ENCODE results near the gene KATNB1. TPM values are rescaled to one million over a fixed set of nuclear protein-coding genes. Genes with fewer than 3 reads are reported as not detected.

Gene KATNB1
- total and polyA plus RNA-seq, 2 of the 8 experiments (the other 6 are each of a cell fraction or from before 2014, with no cell fraction given): 50.2 to 60.4 TPM

DNA sequence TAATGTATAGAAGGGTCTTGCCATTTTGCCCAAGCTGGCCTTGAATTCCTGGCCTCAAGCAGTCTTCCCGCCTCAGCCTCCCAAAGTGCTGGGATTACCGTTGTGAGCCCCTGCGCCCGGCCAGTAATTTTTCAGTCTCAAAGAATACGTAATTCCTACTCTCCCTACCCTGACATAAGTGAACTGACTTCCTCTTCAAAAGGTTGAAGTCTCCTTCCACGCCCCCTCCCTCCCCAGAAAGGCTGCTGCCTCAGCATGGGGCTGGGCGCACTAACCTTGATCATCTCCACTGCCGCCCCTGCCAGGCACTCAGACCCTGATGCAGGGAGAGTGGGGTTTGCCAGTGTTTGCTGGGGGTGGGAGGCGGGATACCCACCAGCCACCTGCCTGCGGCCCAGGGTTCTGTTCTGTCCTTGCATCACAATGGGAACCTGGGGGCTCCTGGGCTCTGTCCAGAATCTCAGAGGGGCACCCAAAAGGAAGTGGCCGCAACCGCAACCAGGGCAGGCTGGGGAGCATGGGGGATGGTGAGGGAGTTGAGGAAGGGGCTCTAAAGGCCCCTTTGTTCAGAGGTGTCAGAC, 39.2 kb downstream of the KATNB1 start (continued):
- TF ChIP-seq, protein P1, sequence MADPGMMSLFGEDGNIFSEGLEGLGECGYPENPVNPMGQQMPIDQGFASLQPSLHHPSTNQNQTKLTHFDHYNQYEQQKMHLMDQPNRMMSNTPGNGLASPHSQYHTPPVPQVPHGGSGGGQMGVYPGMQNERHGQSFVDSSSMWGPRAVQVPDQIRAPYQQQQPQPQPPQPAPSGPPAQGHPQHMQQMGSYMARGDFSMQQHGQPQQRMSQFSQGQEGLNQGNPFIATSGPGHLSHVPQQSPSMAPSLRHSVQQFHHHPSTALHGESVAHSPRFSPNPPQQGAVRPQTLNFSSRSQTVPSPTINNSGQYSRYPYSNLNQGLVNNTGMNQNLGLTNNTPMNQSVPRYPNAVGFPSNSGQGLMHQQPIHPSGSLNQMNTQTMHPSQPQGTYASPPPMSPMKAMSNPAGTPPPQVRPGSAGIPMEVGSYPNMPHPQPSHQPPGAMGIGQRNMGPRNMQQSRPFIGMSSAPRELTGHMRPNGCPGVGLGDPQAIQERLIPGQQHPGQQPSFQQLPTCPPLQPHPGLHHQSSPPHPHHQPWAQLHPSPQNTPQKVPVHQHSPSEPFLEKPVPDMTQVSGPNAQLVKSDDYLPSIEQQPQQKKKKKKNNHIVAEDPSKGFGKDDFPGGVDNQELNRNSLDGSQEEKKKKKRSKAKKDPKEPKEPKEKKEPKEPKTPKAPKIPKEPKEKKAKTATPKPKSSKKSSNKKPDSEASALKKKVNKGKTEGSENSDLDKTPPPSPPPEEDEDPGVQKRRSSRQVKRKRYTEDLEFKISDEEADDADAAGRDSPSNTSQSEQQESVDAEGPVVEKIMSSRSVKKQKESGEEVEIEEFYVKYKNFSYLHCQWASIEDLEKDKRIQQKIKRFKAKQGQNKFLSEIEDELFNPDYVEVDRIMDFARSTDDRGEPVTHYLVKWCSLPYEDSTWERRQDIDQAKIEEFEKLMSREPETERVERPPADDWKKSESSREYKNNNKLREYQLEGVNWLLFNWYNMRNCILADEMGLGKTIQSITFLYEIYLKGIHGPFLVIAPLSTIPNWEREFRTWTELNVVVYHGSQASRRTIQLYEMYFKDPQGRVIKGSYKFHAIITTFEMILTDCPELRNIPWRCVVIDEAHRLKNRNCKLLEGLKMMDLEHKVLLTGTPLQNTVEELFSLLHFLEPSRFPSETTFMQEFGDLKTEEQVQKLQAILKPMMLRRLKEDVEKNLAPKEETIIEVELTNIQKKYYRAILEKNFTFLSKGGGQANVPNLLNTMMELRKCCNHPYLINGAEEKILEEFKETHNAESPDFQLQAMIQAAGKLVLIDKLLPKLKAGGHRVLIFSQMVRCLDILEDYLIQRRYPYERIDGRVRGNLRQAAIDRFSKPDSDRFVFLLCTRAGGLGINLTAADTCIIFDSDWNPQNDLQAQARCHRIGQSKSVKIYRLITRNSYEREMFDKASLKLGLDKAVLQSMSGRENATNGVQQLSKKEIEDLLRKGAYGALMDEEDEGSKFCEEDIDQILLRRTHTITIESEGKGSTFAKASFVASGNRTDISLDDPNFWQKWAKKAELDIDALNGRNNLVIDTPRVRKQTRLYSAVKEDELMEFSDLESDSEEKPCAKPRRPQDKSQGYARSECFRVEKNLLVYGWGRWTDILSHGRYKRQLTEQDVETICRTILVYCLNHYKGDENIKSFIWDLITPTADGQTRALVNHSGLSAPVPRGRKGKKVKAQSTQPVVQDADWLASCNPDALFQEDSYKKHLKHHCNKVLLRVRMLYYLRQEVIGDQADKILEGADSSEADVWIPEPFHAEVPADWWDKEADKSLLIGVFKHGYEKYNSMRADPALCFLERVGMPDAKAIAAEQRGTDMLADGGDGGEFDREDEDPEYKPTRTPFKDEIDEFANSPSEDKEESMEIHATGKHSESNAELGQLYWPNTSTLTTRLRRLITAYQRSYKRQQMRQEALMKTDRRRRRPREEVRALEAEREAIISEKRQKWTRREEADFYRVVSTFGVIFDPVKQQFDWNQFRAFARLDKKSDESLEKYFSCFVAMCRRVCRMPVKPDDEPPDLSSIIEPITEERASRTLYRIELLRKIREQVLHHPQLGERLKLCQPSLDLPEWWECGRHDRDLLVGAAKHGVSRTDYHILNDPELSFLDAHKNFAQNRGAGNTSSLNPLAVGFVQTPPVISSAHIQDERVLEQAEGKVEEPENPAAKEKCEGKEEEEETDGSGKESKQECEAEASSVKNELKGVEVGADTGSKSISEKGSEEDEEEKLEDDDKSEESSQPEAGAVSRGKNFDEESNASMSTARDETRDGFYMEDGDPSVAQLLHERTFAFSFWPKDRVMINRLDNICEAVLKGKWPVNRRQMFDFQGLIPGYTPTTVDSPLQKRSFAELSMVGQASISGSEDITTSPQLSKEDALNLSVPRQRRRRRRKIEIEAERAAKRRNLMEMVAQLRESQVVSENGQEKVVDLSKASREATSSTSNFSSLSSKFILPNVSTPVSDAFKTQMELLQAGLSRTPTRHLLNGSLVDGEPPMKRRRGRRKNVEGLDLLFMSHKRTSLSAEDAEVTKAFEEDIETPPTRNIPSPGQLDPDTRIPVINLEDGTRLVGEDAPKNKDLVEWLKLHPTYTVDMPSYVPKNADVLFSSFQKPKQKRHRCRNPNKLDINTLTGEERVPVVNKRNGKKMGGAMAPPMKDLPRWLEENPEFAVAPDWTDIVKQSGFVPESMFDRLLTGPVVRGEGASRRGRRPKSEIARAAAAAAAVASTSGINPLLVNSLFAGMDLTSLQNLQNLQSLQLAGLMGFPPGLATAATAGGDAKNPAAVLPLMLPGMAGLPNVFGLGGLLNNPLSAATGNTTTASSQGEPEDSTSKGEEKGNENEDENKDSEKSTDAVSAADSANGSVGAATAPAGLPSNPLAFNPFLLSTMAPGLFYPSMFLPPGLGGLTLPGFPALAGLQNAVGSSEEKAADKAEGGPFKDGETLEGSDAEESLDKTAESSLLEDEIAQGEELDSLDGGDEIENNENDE (IDR thresholded peaks at IDR 0.05; ENCODE audit: insufficient replicate concordance, low read length): no peak
- TF ChIP-seq, protein P2, sequence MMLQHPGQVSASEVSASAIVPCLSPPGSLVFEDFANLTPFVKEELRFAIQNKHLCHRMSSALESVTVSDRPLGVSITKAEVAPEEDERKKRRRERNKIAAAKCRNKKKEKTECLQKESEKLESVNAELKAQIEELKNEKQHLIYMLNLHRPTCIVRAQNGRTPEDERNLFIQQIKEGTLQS (IDR thresholded peaks at IDR 0.05; ENCODE audit: insufficient read depth, low read depth, low read length): no peak
- TF ChIP-seq HDAC6 (IDR thresholded peaks at IDR 0.05; ENCODE audit: low read depth, low read length): no peak

Measured in H1 (cell line).